Mesendoderm (in vitro differentiated cells): ENCODE data around the gene CCDC69.
"Not testable (repeated sequence)": the region's sequence is repeated elsewhere in the genome, so short reads cannot be mapped to it uniquely, and the experiment has no call there.

Experiments used
- DNase-seq: peaks from one replicate; pipeline ENCODE4 v3.0.0; 2013
- H2AK5ac ChIP-seq: 2 replicates; pipeline ENCODE4 v1.6.1; 2013; ENCODE audit warnings: low read length, inconsistent platforms
- H2BK120ac ChIP-seq: 2 replicates; pipeline ENCODE4 v1.6.1; 2013; ENCODE audit warnings: low read depth, mild to moderate bottlenecking, low read length, moderate library complexity, mixed read lengths
- H2BK15ac ChIP-seq: replicated peaks from 2 replicates; pipeline ENCODE4 v1.6.1; 2013; ENCODE audit warnings: low read depth, mild to moderate bottlenecking, moderate library complexity
- H2BK5ac ChIP-seq: 2 replicates; pipeline ENCODE4 v1.6.1; 2013; ENCODE audit warnings: low read length, inconsistent platforms
- H3K18ac ChIP-seq: 2 replicates; pipeline ENCODE4 v1.6.1; 2013; ENCODE audit warnings: mild to moderate bottlenecking, low read length, mixed read lengths
- H3K23ac ChIP-seq: one replicate; pipeline ENCODE4 v1.6.1; 2013; ENCODE audit warnings: low read length
- H3K27ac ChIP-seq: 2 replicates; pipeline ENCODE4 v1.5.1; 2013; ENCODE audit warnings: low read depth, mild to moderate bottlenecking, inconsistent platforms, low read length, moderate library complexity
- H3K27me3 ChIP-seq: 2 replicates; pipeline ENCODE4 v1.6.1; 2013; ENCODE audit warnings: low read length, control low read depth, mild to moderate bottlenecking, inconsistent platforms; ENCODE audit not compliant: insufficient read depth, poor library complexity
- H3K36me3 ChIP-seq: 2 replicates; pipeline ENCODE4 v1.6.1; 2013; ENCODE audit warnings: low read length, inconsistent platforms; ENCODE audit not compliant: control insufficient read depth, insufficient read depth
- H3K4ac ChIP-seq: one replicate; pipeline ENCODE4 v1.6.1; 2013; ENCODE audit warnings: low read depth, mild to moderate bottlenecking, low read length, moderate library complexity
- H3K4me1 ChIP-seq: 2 replicates; pipeline ENCODE4 v1.6.1; 2013; ENCODE audit warnings: low read depth, low read length, inconsistent platforms; ENCODE audit not compliant: control insufficient read depth
- H3K4me2 ChIP-seq: 2 replicates; pipeline ENCODE4 v1.6.1; 2013; ENCODE audit warnings: low read length
- H3K4me3 ChIP-seq: 2 replicates; pipeline ENCODE4 v1.5.1; 2013; ENCODE audit warnings: mild to moderate bottlenecking, low read length
- H3K56ac ChIP-seq: one replicate; pipeline ENCODE4 v1.6.1; 2013; ENCODE audit warnings: low read length
- H3K79me1 ChIP-seq: 2 replicates; pipeline ENCODE4 v1.6.1; 2013; ENCODE audit warnings: low read length, inconsistent platforms
- H3K79me2 ChIP-seq: 2 replicates; pipeline ENCODE4 v1.6.1; 2013; ENCODE audit warnings: mild to moderate bottlenecking, low read length; ENCODE audit not compliant: control insufficient read depth, insufficient read depth
- H3K9ac ChIP-seq: 2 replicates; pipeline ENCODE4 v1.6.1; 2013; ENCODE audit warnings: low read length, inconsistent platforms
- H4K5ac ChIP-seq: one replicate; pipeline ENCODE4 v1.6.1; 2013; ENCODE audit warnings: low read length
- H4K8ac ChIP-seq: one replicate; pipeline ENCODE4 v1.6.1; 2013; ENCODE audit warnings: low read depth, mild to moderate bottlenecking, control low read depth, low read length, moderate library complexity
- WGBS: extraction: QIAGEN DNeasy Blood & Tissue Kit; methylation state at CpG from one replicate; pipeline ENCODE4 v1.1.7; 2013; ENCODE audit warnings: low lambda C conversion rate, missing lambda C conversion rate; ENCODE audit not compliant: insufficient coverage; ENCODE audit errors: extremely low coverage; 5-methylcytosine and 5-hydroxymethylcytosine counted together

Gene CCDC69

GRCh38 chr5:151202381-151203139 is 21.3 kb downstream of the CCDC69 start:
- no peaks in the 10 kb centered on the region for H3K79me2 ChIP-seq

GRCh38 chr5:151200913-151201595 is 22.8 kb downstream of the CCDC69 start:
- Histone ChIP-seq H3K4me2 (no peak overlapping the region), H3K4me3 (no peak overlapping the region), H2BK120ac (no peak overlapping the region), H3K4me1 (no peaks in the 10 kb centered on the region), H3K56ac (no peak overlapping the region), H3K36me3 (no peaks in the 10 kb centered on the region), H3K23ac (no peak overlapping the region), H3K9ac (no peak overlapping the region), H4K8ac (no peak overlapping the region), H2BK5ac (no peak overlapping the region), H2BK15ac (no peak overlapping the region), H3K4ac (no peak overlapping the region), H3K79me2 (no peaks in the 10 kb centered on the region), H3K27ac (no peak overlapping the region), H4K5ac (no peak overlapping the region), H3K27me3 (no peaks in the 10 kb centered on the region), H2AK5ac (no peak overlapping the region), H3K79me1 (no peaks in the 10 kb centered on the region), H3K18ac (no peak overlapping the region)
- WGBS, result no CpG with 5 or more reads among the region's 6 CpGs
- DNase-seq, result no peak

More at GRCh38 chr5:151202381-151203139, 21.3 kb downstream of the CCDC69 start:
- no peaks in the 10 kb centered on the region for H3K27me3 ChIP-seq
- no peaks in the 10 kb centered on the region for H3K36me3 ChIP-seq
- H3K27ac ChIP-seq, result no peak overlapping the region
- no peak for DNase-seq
- H3K4me3 ChIP-seq, result no peak overlapping the region
- no peak overlapping the region for H4K8ac ChIP-seq
- no peak overlapping the region for H3K56ac ChIP-seq
- H3K4me1 ChIP-seq, result no peaks in the 10 kb centered on the region
- H2BK120ac ChIP-seq, result no peak overlapping the region
- no peaks in the 10 kb centered on the region for H3K79me1 ChIP-seq
- WGBS, result no CpG with 5 or more reads among the region's 5 CpGs
- no peak overlapping the region for H4K5ac ChIP-seq
- no peak overlapping the region for H3K18ac ChIP-seq
- H3K9ac ChIP-seq, result no peak overlapping the region
- H3K4ac ChIP-seq, result no peak overlapping the region
- H3K4me2 ChIP-seq, result no peak overlapping the region
- no peak overlapping the region for H2BK15ac ChIP-seq
- no peak overlapping the region for H2BK5ac ChIP-seq
- H2AK5ac ChIP-seq, result no peak overlapping the region
- H3K23ac ChIP-seq, result no peak overlapping the region

- Histone ChIP-seq H4K8ac (no peak overlapping the region), H3K36me3 (no peaks in the 10 kb centered on the region), H4K5ac (no peak overlapping the region)
Observed at GRCh38 chr5:151199581-151200185, 24.2 kb downstream of the CCDC69 start.

DNA sequence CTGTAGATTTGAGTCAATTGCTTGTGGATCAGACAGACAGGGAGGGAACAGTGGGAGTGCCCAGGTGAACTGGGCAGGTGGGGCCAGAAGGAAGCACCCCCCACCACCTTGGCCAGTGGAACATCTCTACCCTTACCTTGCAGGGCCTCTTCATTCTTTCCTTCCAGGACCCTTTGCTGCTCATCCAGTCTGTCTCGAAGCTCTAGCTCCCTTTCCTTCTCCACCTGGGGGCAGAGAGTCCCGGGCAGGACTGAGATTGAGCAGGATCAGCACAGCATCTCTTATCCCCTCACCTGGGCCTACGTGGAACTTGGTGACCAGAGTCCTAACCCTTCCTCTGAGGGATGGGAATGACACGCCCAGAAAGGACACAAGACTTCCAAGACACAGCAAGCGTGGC is 25.0 kb downstream of the CCDC69 start:
- Histone ChIP-seq H4K5ac (no peak overlapping the region), H3K4me3 (no peak overlapping the region), H3K23ac (no peak overlapping the region), H3K4ac (no peak overlapping the region), H3K4me1 (no peaks in the 10 kb centered on the region), H3K79me2 (no peaks in the 10 kb centered on the region), H2BK15ac (no peak overlapping the region), H4K8ac (no peak overlapping the region), H2BK120ac (no peak overlapping the region), H3K27me3 (no peaks in the 10 kb centered on the region), H3K9ac (no peak overlapping the region), H3K4me2 (no peak overlapping the region), H3K36me3 (no peaks in the 10 kb centered on the region), H2BK5ac (no peak overlapping the region), H2AK5ac (no peak overlapping the region), H3K18ac (no peak overlapping the region), H3K27ac (no peak overlapping the region), H3K79me1 (no peaks in the 10 kb centered on the region), H3K56ac (no peak overlapping the region)
- no CpG with 5 or more reads among the region's 5 CpGs for WGBS
- DNase-seq, result no peak

More at GRCh38 chr5:151199581-151200185, 24.2 kb downstream of the CCDC69 start:
- Histone ChIP-seq H3K4me3 (no peak overlapping the region), H3K79me2 (no peaks in the 10 kb centered on the region), H3K27ac (no peak overlapping the region), H3K23ac (no peak overlapping the region), H3K18ac (no peak overlapping the region), H3K4me2 (no peak overlapping the region), H2BK5ac (no peak overlapping the region), H3K56ac (no peak overlapping the region), H3K9ac (no peak overlapping the region), H2BK120ac (no peak overlapping the region), H3K4me1 (no peaks in the 10 kb centered on the region), H3K79me1 (no peaks in the 10 kb centered on the region), H2BK15ac (no peak overlapping the region), H3K27me3 (no peaks in the 10 kb centered on the region), H2AK5ac (no peak overlapping the region), H3K4ac (no peak overlapping the region)
- DNase-seq, result no peak
- no CpG with 5 or more reads among the region's 7 CpGs for WGBS

GRCh38 chr5:151197291-151197600 is 26.6 kb downstream of the CCDC69 start:
- not testable (repeated sequence) for H4K8ac ChIP-seq, H3K56ac ChIP-seq, H3K27me3 ChIP-seq, H3K4me1 ChIP-seq, H4K5ac ChIP-seq, H2BK15ac ChIP-seq, H3K23ac ChIP-seq, DNase-seq, H3K9ac ChIP-seq, H3K18ac ChIP-seq, H3K36me3 ChIP-seq, H3K4ac ChIP-seq, H3K4me3 ChIP-seq, H3K79me2 ChIP-seq, H2AK5ac ChIP-seq, H2BK5ac ChIP-seq, H2BK120ac ChIP-seq, H3K79me1 ChIP-seq, H3K27ac ChIP-seq, H3K4me2 ChIP-seq
- no CpG with 5 or more reads among the region's 9 CpGs for WGBS
